Neural progenitor cell (in vitro differentiated cells): ENCODE results near the gene SBK2.

Experiments
- CTCF ChIP-seq: fragments of 200-600 bp; sonication (generic); IDR thresholded peaks from 2 replicates; pipeline ENCODE4 v1.5.1; 2017; ENCODE audit warnings: antibody characterized with exemption, mild to moderate bottlenecking
- EZH2 ChIP-seq: fragments of 200-600 bp; sonication (generic); IDR thresholded peaks from 2 replicates; pipeline ENCODE4 v1.6.1; 2017; ENCODE audit warnings: antibody characterized with exemption, mild to moderate bottlenecking, moderate library complexity
- EZH2phosphoT487 ChIP-seq: fragments of 200-600 bp; sonication (generic); IDR thresholded peaks from 2 replicates; pipeline ENCODE4 v1.6.1; 2017; ENCODE audit warnings: antibody characterized with exemption

- no peak for TF ChIP-seq CTCF
- TF ChIP-seq EZH2phosphoT487, result no peak
- TF ChIP-seq EZH2, result no peak
Measured at GRCh38 chr19:55494172-55494761, 42.7 kb downstream of the SBK2 start.
